H1 (cell line): Measurements from ENCODE around the gene SMURF2. TPM values are rescaled to one million over a fixed set of nuclear protein-coding genes. Genes with fewer than 3 reads are reported as not detected.

Experiments used
- ATF3 ChIP-seq: IDR thresholded peaks from 2 replicates; pipeline ENCODE4 v1.6.1; 2011; ENCODE audit warnings: low read depth, mild to moderate bottlenecking, low read length; ENCODE audit not compliant: insufficient read depth
- BCL11A ChIP-seq, 2 experiments: IDR thresholded peaks; one replicate each; pipeline ENCODE4 v1.6.1; 2011; ENCODE audit warnings: low read depth in 2 of 2, low read length in 2 of 2, mild to moderate bottlenecking in 2 of 2
- NANOG ChIP-seq: IDR thresholded peaks from 2 replicates; pipeline ENCODE4 v1.6.1; 2011; ENCODE audit warnings: low read length, low read depth, mild to moderate bottlenecking, inconsistent platforms; ENCODE audit not compliant: insufficient read depth, poor library complexity, severe bottlenecking
- NRF1 ChIP-seq: IDR thresholded peaks from 2 replicates; pipeline ENCODE4 v1.6.1; 2011; ENCODE audit warnings: mild to moderate bottlenecking, low read depth, low read length, improper control_type of control experiment
- RFX5 ChIP-seq: IDR thresholded peaks from 2 replicates; pipeline ENCODE4 v1.6.1; 2011; ENCODE audit warnings: low read depth, low read length, improper control_type of control experiment, borderline replicate concordance
- SP2 ChIP-seq: IDR thresholded peaks from 2 replicates; pipeline ENCODE4 v1.6.1; 2012; ENCODE audit warnings: mild to moderate bottlenecking, low read length, inconsistent platforms
- SP4 ChIP-seq: IDR thresholded peaks from 2 replicates; pipeline ENCODE4 v1.6.1; 2012; ENCODE audit warnings: low read length, inconsistent platforms
- TAF1 ChIP-seq: IDR thresholded peaks from 2 replicates; pipeline ENCODE4 v1.6.1; 2011; ENCODE audit warnings: mild to moderate bottlenecking, low read depth, low read length
- polyA plus RNA-seq, 7 experiments: library from polyadenylated mRNA; depleted of rRNA in 3 of 7; stranded (reverse) in 5 of 7; unstranded in 2 of 7; fragments of >200 nt in 5 of 7; fragments of 200-250 nt in 2 of 7; gene quantifications; 1 replicate in 5 of 7; 2 replicates in 1 of 7; 4 replicates in 1 of 7; pipeline versions ENCODE4 v1.2.1 to v1.2.3, GENCODE V29; 2011 to 2013; ENCODE audit warnings: missing spikeins in 2 of 7, mixed read lengths in 2 of 7
- total RNA-seq: library from RNA; stranded (reverse); fragmentation: NEBNext Ultra II Directional; extraction: Animal tissue kit (Norgen Biotek cat#: 25700); gene quantifications from 2 replicates; pipeline ENCODE4 v1.2.1, GENCODE V29; 2021
- TF ChIP-seq, protein P1 (sequence below): fragments of 300-600 bp; sonication (generic); IDR thresholded peaks from 2 replicates; pipeline ENCODE4 v1.7.1; 2012; ENCODE audit warnings: low read length, moderate library complexity, mild to moderate bottlenecking, inconsistent platforms; ENCODE audit not compliant: insufficient replicate concordance
- TF ChIP-seq, protein P2 (sequence below): IDR thresholded peaks from 2 replicates; pipeline ENCODE4 v1.6.1; 2011; ENCODE audit warnings: low read length, improper control_type of control experiment

Gene SMURF2
- total and polyA plus RNA-seq, 2 of the 8 experiments (the other 6 are each of a cell fraction or from before 2014, with no cell fraction given), result 7.2 to 29.2 TPM

DNA sequence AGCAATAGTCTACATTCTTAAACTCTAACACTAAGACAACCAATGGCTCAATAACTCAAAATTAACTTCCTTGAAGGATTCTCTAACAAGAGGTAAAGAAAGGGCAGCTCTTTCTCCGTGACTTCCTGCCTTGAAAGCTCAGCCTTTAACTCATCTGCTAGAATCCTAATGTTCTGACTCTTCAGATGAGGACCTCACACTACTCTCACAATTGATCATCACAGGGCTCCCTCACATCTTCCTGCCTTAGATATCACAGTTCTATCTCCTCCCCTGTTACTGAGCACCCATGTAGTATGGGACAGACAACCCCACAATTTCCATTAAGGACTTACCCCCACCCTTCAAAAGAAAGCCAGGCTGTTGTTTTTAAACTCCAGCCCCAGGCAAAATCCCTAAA, 33.5 kb downstream of the SMURF2 start (continued):
- TF ChIP-seq, protein P1, sequence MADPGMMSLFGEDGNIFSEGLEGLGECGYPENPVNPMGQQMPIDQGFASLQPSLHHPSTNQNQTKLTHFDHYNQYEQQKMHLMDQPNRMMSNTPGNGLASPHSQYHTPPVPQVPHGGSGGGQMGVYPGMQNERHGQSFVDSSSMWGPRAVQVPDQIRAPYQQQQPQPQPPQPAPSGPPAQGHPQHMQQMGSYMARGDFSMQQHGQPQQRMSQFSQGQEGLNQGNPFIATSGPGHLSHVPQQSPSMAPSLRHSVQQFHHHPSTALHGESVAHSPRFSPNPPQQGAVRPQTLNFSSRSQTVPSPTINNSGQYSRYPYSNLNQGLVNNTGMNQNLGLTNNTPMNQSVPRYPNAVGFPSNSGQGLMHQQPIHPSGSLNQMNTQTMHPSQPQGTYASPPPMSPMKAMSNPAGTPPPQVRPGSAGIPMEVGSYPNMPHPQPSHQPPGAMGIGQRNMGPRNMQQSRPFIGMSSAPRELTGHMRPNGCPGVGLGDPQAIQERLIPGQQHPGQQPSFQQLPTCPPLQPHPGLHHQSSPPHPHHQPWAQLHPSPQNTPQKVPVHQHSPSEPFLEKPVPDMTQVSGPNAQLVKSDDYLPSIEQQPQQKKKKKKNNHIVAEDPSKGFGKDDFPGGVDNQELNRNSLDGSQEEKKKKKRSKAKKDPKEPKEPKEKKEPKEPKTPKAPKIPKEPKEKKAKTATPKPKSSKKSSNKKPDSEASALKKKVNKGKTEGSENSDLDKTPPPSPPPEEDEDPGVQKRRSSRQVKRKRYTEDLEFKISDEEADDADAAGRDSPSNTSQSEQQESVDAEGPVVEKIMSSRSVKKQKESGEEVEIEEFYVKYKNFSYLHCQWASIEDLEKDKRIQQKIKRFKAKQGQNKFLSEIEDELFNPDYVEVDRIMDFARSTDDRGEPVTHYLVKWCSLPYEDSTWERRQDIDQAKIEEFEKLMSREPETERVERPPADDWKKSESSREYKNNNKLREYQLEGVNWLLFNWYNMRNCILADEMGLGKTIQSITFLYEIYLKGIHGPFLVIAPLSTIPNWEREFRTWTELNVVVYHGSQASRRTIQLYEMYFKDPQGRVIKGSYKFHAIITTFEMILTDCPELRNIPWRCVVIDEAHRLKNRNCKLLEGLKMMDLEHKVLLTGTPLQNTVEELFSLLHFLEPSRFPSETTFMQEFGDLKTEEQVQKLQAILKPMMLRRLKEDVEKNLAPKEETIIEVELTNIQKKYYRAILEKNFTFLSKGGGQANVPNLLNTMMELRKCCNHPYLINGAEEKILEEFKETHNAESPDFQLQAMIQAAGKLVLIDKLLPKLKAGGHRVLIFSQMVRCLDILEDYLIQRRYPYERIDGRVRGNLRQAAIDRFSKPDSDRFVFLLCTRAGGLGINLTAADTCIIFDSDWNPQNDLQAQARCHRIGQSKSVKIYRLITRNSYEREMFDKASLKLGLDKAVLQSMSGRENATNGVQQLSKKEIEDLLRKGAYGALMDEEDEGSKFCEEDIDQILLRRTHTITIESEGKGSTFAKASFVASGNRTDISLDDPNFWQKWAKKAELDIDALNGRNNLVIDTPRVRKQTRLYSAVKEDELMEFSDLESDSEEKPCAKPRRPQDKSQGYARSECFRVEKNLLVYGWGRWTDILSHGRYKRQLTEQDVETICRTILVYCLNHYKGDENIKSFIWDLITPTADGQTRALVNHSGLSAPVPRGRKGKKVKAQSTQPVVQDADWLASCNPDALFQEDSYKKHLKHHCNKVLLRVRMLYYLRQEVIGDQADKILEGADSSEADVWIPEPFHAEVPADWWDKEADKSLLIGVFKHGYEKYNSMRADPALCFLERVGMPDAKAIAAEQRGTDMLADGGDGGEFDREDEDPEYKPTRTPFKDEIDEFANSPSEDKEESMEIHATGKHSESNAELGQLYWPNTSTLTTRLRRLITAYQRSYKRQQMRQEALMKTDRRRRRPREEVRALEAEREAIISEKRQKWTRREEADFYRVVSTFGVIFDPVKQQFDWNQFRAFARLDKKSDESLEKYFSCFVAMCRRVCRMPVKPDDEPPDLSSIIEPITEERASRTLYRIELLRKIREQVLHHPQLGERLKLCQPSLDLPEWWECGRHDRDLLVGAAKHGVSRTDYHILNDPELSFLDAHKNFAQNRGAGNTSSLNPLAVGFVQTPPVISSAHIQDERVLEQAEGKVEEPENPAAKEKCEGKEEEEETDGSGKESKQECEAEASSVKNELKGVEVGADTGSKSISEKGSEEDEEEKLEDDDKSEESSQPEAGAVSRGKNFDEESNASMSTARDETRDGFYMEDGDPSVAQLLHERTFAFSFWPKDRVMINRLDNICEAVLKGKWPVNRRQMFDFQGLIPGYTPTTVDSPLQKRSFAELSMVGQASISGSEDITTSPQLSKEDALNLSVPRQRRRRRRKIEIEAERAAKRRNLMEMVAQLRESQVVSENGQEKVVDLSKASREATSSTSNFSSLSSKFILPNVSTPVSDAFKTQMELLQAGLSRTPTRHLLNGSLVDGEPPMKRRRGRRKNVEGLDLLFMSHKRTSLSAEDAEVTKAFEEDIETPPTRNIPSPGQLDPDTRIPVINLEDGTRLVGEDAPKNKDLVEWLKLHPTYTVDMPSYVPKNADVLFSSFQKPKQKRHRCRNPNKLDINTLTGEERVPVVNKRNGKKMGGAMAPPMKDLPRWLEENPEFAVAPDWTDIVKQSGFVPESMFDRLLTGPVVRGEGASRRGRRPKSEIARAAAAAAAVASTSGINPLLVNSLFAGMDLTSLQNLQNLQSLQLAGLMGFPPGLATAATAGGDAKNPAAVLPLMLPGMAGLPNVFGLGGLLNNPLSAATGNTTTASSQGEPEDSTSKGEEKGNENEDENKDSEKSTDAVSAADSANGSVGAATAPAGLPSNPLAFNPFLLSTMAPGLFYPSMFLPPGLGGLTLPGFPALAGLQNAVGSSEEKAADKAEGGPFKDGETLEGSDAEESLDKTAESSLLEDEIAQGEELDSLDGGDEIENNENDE, result no peak
- TF ChIP-seq NRF1 (no peak), SP2 (no peak), BCL11A (IDR thresholded peaks at IDR 0.05; ENCODE audit: low read depth in 2 of 2, low read length in 2 of 2) (no peak), ATF3 (no peak), NANOG (no peak), SP4 (no peak), TAF1 (no peak), RFX5 (no peak)
- TF ChIP-seq, protein P2, sequence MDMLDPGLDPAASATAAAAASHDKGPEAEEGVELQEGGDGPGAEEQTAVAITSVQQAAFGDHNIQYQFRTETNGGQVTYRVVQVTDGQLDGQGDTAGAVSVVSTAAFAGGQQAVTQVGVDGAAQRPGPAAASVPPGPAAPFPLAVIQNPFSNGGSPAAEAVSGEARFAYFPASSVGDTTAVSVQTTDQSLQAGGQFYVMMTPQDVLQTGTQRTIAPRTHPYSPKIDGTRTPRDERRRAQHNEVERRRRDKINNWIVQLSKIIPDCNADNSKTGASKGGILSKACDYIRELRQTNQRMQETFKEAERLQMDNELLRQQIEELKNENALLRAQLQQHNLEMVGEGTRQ, result no peak
